Suppressor macrophage (primary cell): ENCODE results near the gene PGM2L1.
A peak's percentile ranks its signal among the peaks of the same experiment; 100 is the strongest.
"Not testable (repeated sequence)": the region's sequence is repeated elsewhere in the genome, so short reads cannot be mapped to it uniquely, and the experiment has no call there.

Experiments used
- DNase-seq, 4 experiments: peaks; one replicate each; pipeline ENCODE4 v3.0.0-alpha.2; 2020 to 2022

PGM2L1 gene

GRCh38 chr11:74333193-74333592 is 65.0 kb downstream of the PGM2L1 start:
- no peak for DNase-seq

DNA sequence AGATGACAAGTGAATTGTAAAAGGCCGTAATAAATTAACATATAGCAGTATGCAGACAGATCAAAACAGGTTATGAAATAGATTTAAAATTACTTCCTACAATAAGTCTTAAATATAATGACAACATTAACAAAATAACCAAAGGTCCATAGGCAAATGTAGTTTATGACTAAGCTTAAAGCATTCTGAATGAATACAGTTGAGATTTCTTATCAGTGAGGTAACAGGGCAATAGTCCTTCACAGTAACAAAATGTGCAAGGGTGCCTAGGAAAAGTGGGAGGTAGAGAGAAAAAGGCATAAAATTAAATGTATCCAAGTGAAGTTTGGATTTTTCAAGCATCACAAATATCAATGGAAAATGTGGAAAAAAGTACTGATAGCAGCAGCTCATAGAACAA is 65.9 kb downstream of the PGM2L1 start:
- no peak for DNase-seq

- not testable (repeated sequence) for DNase-seq
Measured at GRCh38 chr11:74331000-74331399, 67.2 kb downstream of the PGM2L1 start.

- DNase-seq: no peak
Measured at GRCh38 chr11:74330075-74330858, 68.0 kb downstream of the PGM2L1 start.

DNA sequence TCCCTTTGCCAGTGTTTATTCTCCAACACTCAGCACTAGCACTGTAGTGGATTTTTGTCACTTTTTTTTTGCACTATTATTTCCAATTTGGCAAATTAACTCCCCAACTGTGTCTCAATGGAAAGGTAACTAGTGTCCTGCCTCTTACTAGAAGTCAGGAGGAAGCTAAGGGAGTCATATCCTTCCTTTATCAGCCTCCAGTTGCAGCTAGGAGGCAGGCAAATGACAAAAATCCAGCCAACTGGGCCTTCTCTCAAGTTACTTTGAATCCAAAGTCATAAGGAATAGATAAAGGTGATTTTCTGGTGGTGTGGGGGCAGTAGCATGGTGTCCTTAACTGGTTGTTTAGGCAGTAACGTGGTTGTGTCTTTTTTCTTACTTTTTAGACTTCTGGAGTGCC is 71.2 kb downstream of the PGM2L1 start:
- no peak for DNase-seq

DNA sequence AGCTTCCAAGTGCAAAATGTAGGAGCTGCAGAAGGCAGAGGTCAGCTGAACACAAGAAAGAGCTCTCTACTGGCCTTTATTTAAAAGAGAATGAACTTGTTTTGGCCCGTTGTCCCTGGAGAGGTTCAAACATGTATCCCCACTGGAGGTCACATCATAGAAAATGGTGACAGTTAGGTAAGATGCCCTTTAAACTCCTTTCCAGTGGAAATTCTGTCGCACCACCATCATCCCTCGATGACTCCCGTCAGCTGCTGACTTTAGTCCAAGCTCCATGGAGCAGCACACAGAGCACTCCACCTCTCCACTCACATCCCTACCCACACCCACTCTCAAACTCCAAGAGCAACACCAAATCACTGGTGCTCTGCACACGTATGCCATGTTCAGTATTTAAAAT is 71.6 kb downstream of the PGM2L1 start:
- DNase-seq: no peak

DNA sequence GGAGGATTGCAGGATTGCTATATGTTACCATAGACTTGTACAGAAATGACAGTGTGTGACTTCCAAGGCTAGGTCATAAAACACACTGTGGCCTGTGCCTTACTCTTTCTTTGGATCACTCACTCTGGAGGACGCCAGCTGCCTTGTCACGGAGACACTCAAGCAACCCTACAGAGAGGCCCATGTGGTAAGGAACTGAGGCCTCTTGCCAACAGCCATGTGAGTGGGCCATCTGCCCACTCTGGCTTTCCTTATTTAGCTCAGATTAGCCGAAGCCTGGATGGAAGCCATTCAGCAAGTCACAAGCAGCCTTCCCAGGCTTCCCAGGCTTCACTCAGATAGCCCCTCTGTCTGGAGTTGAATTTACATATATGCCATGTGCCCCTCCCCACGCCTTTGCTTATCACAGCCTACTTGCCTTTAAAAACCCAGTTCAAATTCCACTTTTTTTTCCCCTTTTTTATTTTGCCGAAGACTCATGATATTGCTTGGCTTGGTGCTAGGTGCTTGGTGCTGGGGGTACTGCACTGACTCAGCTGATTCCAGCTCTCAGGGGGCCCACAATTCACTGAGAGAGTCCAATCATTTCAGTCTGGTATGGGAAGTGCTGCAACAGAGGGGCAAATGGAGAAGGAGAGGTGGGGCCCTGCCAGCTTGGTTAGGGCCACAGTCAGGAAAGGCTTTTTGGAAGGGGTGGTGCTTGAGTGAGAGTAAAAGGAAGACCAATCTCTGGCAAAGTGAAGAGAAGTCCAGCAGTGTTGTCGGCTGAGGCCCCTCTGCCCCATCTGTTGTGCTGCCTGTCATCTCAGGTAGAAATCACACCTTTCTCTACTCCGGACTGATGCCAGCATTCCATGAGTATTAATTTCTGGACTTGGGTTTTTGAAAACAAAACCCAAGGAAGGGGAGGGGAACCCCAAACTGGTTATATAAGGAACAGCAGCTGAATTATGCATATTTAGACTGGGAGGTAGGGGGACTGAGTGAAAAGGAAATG is 72.3 kb downstream of the PGM2L1 start:
- DNase-seq: peak; percentile 52 to 72 (median 68)

- peak; percentile 25 to 52 (median 50) for DNase-seq
Measured at GRCh38 chr11:74322667-74323066, 75.6 kb downstream of the PGM2L1 start.

DNA sequence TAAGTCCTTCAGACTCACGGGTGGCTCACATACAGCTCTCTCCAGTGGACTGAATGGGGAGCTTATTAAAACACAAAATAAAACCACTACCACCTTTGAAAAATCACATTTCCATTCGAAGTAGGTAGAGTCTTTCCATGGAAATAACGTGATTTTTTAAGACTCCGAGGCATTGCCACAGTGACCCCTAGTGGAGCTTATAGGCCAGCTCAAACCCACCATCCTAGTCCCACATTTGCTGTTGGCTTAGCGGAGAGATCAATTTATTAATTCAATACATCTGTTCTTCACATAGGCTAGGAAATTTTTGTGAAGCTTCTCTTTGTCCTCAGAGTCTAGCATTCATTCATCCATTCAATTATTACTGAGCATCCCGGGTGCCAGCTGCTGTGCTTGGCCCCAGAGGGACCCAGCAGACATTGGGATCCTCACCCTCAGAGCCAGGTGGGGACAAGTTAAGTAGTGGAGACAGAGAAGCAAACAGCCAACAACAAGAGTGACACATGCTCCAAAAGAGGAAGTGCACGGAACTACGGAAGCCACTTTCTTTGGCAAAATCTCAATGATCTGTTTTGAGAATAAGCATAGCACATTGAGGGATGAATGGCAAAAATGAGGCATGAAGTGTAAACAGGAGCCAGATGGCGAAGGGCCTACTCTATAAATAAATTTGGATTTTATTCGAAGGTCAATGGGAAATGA is 76.6 kb downstream of the PGM2L1 start:
- DNase-seq: peak; percentile 46 to 76 (median 62)

DNA sequence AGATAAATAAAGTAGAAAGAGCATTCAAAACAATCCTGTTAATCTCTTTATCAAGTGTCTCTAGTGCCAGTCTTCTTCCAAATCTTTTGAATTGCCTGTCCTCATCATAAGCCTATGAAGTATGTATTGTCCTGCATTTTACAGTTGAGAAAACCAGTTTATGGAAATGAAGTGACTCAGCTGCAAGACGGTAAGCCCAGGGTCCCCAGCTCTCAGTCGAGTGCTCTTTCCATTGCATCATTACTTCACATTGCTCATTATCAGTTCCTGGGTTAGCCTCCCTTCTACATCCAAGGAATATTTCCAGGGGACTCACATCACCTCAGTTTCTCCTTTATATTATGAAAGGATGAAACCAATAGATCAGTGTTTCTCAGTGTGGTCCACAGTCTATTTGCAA is 77.7 kb downstream of the PGM2L1 start:
- no peak for DNase-seq

GRCh38 chr11:74319139-74319816 is 79.0 kb downstream of the PGM2L1 start:
- peak in 1 of 4 experiments; percentile 28 for DNase-seq

GRCh38 chr11:74318241-74318932 is 79.8 kb downstream of the PGM2L1 start:
- no peak for DNase-seq

DNA sequence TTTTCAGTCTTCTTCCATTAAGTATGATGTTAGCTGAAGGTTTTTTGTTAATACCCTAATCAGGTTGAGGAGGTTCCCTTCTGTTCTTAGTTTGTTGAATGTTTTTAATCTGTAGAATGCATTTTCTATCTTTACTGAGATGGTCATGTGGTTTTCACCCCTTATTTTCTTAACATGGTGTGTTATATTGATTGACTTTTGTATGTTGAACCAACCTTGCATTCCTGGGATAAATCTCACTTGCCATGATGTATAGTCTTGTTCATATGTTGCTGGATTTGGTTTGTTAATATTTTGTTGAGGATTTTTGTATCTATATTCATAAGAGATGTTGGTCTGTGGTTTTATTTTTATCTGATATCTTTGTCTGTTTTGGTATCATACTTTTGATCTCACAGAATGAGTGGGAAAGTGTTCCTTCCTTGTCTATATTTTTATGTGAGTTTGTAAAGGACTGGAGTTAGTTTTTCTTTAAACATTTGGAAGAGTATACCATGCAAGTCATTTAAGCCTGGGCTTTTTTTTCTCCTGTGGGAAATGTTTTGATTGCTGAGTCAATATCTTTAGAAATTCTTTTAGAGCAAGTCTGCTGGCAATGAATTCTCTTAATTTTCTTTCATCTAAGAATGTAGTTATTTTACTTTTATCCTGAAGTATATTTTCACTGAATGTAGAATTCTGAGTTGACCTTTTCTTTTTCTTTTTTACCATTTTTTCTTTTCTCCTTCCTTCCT is 81.3 kb downstream of the PGM2L1 start:
- no peak for DNase-seq

- DNase-seq: peak; percentile 60 to 85 (median 76)
Measured at GRCh38 chr11:74312326-74312725, 85.9 kb downstream of the PGM2L1 start.

DNA sequence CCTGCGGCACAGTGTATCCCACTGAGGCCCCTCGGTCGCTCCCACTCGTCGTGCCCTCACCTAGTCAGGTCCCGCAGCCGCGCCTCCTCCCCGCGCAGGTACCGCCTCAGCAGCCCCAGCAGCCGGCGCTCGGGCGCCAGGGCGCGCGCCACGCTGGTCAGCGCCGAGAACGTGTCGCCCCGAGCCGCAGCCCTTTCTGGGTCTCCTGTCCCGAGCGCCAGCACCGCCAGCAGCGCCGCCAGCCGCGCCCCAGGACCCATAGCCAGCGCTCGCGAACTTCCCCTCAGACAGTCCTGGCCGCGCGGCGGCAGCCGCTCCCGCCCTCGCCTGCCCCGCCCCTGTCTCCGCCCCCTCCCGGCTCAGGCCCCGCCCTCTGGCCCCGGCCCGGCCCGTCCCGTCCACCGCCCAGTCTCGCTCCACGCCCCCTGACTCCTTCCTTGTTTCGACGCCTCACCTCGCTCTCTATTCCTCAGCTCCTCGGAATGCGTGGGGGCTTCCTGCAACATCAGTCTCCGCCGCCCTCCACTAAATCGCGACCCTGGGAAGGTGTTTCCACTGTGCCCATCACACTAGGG is 86.8 kb downstream of the PGM2L1 start, which contains the start of gene P4HA3:
Gene P4HA3, minus strand, starts transcription at position 289 of the 575 bp plus-strand sequence. Its CDS starts 29 bp downstream, at position 260.
- peak; percentile 81 to 93 (median 88) for DNase-seq

DNA sequence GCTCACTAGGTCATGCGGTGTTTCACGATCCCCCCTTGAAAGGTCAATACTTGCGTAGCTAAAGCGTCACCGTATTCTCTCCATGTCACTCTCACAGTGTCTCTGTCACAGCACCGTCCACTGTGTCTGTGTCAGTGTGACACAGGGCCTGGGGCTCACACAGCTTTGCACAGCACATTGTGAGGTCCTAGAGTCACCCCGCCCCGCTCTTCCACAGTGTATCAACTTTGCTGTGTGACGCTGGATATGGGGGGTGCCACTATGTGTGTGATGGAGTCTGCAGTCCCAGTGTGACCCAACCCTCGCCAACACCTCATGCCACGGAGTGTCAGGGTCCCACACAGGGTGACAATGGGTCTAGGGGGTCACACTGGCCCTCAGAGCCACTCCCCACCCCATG is 87.4 kb downstream of the PGM2L1 start:
- DNase-seq: no peak

DNA sequence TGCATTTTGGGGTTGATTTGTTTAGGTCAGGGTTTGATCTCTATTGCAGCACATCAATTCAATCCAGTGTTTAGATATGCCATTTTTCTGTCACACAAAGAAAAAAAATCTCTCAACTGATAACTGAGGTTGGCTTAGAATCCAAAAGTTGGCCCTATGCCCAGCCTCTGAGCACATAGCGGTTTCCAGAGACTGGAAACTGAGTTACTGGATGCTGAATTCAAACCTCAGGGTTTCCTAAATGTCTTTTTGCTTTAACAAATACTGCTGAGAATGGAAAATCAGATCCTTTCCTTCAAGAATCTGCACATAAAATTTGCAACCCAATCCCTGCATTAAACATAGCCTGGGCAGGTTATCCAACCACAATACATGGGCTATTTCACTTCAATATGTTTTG is 90.8 kb downstream of the PGM2L1 start:
- DNase-seq: no peak

DNA sequence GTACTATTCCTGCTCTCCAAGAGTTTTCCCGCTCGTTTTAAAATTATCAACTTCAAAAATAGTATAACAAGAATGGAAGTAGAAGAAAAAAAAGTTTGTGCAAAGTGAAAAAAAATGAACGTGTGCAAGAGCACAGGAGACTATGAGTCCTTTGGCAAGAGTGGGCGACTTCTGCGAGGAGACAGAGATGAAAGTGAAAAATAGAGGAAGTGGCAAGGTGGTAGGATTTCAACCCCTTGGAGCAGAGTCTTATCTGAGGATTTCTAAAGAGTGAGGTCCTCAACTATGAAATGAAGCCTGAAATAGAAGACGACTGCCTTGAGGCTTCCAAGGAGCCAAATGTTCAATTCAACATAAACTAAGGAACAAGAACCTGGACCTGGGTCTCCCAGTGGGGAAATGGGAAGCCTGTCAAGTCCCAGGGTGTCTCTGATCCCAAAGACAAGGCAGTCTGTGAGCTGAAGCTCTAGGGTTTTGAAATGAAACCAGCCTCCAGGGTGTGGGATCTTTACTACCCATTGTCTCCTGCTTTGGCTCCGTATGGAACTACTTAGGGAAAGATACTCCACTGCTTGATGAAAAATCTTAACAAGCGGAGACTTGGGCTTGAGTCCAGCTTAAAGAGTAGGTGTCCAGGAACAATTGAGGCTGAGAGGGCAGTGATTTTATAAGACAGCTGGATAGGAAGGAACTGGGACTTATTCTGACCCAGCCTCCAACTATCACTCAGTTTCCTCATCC is 91.6 kb downstream of the PGM2L1 start:
- peak in 3 of 4 experiments; percentile 39 to 59 (median 50) for DNase-seq

DNA sequence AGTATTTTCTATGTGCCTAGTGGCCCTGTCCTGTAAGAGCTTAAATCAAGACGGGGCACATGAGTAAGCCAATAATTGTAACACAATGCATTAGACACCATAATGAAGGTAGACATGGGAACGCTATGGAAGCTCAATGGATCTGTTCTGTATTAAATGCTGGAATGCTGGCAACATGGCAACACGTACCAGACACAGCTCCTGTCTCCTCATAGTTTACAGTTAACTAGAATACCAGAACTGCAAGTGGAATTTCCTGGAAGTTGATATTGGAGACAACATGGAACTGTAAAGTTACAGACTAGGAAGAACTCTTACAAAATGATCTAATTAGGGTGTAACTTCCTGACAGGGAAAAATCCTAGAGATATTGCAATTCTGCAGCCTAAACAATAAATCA is 99.2 kb downstream of the PGM2L1 start:
- no peak for DNase-seq

GRCh38 chr11:74297484-74297883 is 100.7 kb downstream of the PGM2L1 start:
- DNase-seq: no peak
